HG03135 (cell line): ENCODE data around the gene RPL15.
"Not testable (repeated sequence)": the region's sequence is repeated elsewhere in the genome, so short reads cannot be mapped to it uniquely, and the experiment has no call there.

Experiments
- ATAC-seq: cut with Tn5 transposase; IDR thresholded peaks from one replicate; pipeline ENCODE4 v1.9.1; 2021; ENCODE audit warnings: mild to moderate bottlenecking, moderate library complexity; ENCODE audit not compliant: unreplicated experiment

RPL15 gene

DNA sequence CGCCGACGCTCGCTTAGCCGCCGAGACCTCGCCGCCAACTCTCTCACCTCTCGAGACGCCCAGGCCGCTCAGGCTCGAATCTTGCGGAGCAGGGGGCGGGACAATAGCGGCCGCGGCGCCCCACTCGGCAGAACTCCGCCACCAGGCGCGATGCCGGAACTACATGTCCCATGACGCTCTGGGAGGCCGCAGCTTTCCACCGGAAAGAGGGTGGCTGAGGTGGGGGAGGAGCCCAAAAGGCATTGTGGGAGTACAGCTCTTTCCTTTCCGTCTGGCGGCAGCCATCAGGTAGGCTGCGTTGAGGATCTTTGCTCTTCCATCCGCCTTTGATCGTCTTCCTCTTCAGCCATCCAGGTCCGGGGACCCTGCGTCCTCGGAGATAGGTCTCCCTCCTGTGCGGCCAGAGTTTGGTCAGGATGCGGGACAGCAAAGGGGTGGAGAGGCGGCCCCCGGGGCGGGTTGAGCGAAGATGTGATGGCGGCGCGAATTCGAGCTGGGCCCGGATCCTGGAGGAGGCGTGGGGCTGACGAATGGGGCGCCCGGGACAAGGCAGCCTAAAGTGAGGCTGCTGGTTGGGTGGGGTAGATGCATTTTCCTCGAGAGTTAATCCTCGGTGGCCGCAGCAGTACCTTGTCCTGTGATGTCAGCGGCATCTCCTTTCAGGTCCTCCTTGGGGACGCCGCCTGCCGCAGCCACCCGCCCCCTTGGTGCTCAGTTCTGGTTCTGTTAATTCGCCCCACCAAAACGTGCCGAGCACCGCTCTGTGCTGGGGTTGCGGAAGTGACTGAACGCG, at the start of gene RPL15, which contains the start of gene NKIRAS1:
RPL15 (plus strand) TSS at position 247 of the 793 bp plus-strand sequence. CDS start 728 bp downstream, outside the sequence.
NKIRAS1 (minus strand) TSS at position 105 of the 793 bp plus-strand sequence. CDS start 6,086 bp downstream, outside the sequence.
- ATAC-seq, result peak; percentile 96

DNA sequence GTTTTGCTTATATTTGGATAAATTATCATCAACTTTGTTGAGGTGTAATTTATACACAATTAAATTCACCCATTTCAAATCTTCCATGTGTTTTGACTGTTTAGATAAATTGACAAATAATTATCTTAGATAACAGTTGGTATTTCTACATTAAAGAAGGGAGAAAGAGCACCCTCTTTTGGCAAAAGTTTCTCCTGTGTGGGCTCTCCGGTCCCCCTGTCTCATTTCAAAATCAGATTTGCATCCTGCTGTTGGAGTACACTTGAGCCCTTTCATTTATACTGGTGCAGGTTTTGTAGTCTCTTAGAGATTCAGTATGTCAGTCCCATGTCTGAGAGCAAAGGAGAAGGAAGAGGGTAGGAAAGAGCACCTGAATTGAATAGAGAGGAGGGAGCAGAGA, 49.5 kb upstream of the RPL15 start:
- ATAC-seq, result no peak

DNA sequence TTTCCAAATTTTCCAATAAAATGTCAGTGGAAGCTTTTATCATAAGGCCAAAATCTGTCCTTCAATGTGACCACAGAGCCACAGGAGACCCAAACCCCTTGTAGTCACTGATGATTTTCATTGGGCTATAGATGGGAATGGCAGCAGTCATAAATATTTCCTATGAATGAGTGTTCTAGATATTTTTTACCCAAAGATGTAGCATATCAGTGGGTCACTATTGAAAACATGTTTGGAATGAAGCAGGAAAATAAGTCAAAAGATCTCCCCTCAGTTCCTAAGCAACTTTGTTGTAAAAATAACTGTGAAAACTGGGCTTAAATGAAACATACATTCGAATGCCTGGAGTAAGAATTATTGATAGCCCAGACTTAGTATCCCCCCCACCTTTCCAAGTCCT, 49.1 kb upstream of the RPL15 start:
- ATAC-seq, result no peak

DNA sequence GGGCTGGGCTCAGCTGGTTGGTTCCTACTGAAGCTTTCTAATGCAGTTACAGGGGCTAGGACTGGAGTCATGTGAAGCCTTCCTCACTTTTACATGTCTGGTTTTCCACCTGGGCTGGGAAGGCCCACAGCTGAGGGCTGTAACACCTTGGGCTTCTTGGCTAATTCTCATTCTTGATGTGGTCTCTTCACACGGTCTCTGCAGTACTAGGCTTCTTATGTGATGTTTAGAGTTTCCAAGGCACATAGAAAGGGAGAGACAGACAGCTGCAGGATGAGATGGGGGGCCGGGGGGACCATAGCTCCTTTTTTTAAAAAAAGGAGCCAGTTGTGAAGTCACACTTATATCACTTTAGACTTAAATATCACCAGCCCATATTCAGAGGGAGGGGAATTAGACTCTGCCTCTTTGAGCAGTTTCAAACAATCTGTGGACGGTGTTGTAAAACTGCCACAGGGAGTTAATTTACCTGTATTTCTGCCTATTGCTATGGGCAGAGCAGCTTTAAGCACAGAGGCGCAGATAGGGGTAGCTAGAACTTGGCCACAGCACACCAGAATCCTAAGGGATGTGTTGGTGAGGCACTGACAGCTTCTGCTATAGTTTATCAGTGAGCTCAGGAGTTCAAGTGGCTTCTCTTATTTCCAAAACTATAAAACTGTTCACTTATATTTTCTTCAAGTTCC, 46.8 kb upstream of the RPL15 start:
- ATAC-seq, result no peak

DNA sequence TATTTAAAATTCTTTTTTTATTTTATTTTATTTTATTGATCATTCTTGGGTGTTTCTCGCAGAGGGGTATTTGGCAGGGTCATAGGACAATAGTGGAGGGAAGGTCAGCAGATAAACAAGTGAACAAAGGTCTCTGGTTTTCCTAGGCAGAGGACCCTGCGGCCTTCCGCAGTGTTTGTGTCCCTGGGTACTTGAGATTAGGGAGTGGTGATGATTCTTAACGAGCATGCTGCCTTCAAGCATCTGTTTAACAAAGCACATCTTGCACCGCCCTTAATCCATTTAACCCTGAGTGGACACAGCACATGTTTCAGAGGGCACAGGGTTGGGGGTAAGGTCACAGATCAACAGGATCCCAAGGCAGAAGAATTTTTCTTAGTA, 46.3 kb upstream of the RPL15 start:
- ATAC-seq, result not testable (repeated sequence)

DNA sequence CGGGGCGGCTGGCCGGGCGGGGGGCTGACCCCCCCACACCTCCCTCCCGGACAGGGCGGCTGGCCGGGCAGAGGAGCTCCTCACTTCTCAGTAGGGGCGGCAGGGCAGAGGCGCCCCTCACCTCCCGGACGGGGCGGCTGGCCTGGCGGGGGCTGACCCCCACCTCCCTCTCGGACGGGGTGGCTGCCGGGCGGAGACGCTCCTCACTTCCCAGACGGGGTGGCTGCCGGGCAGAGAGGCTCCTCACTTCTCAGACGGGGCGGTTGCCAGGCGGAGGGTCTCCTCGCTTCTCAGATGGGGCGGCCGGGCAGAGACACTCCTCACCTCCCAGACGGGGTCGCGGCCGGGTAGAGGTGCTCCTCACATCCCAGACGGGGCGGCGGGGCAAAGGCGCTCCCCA, 45.6 kb upstream of the RPL15 start:
- ATAC-seq, result not testable (repeated sequence)

DNA sequence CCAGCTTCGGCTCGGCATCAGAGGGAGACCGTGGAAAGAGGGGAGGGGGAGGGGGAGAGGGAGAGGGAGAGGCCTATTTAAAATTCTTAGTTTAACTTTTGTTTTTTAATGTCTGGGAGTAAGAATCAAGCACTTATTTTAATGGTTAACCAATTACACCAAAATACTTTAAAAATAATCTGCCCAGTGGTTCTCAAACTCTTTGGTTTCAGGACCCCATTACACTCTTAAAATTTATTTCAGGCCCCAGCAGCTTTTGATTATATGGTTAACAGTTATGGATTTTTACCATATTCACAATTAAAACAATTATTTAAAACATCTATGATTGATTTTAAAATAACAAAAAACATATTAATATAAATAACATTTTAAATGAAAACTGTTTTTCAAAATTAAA, 44.6 kb upstream of the RPL15 start:
- ATAC-seq, result no peak

DNA sequence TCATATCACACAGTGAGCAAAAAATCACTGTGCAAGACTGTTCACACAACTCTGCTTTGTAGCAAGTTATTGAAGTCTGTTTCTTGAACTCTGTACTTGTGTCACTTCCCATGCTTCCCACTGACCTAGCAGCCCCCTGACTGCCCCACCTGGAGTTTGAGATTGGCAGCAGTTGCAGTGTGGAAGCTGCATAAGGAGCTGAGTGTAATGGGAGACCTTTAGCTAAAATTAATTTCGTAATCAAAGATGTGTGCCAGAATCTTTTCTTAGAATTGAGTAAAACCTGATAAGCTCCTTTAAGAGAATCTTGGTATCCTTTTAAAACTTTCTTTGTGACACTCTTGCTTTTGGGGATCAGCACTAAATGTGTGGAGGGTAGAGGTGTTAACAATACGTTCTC, 43.0 kb upstream of the RPL15 start:
- no peak for ATAC-seq

DNA sequence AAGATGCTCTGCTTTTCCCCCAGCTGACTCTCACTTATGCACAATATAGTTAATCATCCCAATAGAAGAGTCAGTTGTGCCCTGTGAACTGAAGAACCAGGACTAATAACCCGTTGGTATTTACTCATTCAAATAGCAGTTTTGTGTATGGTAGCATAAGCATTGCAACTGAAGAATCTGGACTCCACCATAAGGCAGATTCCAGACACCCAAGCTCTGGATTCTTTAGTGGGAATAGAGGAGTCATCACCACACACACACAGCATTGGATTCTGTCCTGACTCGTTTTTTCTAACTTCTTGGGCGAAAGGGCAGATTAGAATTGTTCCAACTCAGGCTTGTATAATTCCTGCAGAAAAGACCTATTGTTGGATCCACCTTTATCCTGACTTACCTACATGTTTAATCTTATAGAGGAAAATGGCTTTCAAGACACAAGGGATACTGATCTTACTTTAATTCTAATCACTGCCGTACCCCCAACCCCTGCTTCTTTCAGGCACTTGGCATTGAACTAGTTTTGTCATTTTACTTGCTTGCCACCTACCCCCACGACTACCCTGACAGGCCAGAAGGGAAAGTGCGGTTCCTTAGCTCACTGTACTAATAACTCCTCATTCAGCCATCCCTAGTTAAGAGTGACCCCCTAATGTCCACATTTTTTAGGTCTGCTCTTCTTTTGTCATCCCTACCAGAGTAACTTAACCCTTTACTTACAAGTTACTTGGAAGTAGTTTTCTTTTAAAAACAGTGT, 42.4 kb upstream of the RPL15 start:
- no peak for ATAC-seq

DNA sequence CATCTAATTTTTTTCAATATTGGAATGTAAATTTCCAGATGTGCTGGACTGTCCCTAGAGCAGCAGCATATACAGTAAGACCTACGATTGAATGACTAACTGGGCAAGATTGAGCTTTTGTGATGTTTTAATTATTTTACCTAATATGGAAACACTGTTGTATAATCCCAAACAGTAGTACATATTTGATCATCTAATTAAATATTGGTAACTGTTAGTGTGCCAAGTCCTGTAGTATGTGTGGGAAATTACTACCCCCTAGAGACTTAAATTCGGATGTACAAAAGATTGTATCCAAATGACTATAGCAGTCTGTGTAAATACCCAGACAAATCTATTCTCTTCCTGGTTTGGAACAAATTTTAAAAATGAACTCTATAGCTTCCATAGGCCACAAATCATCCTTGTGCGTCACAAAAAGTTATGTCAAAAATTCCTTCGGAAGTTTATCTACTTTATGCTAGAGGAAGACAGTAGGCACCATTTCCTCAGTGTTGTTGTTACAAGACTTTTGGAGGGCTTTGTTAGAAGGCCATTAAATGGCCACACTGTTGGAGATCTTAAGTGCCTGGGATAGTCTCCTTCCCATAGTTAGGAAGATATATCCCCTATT, 41.7 kb upstream of the RPL15 start:
- no peak for ATAC-seq

DNA sequence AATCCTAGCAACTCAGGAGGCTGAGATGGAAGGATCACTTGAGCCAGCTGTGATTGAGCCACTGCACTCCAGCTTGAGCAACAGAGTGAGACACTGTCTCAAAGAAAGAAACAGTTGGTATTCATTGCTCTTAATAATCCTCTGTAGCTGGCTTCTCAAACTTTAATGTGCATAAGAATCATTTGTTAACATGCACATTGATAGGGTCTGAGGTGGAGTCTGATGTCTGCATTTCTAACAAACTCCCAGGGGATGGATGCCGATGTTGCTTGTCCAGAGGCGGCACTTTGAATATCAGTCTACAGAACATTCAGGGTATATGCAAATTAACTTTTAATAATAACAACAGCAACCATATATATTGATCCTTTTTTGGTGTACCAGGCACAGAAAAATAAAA, 40.0 kb upstream of the RPL15 start:
- ATAC-seq, result no peak

DNA sequence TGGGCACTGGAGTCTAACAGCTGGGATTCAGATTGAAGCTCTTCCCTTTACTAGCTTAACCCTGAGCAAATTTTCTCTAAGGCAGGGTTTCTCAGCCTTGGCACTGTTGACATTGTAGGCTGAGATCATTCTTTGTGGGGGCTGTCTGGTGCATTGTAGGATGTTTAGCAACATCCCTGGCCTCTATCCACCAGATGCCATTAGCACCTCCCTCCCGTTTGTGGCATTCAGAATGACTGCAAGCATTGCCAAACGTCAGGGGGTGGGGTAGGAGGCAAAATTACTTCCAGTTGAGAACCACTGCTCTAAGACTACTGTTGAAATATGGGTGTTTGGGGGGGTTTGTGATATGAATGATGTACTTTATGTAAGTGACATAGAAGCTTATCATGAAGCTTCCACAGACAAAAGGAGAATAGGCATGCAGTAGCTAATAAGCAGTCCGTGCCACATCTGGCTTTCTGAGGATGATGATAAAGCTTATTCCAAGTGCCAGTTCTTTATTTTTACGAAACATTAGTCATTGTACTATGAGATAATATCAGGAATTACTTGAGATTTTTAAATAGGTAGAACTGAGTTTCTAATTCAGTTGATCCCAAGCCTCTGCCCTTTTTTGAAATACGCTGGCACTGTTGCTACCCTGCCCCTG, 39.5 kb upstream of the RPL15 start:
- ATAC-seq, result no peak

DNA sequence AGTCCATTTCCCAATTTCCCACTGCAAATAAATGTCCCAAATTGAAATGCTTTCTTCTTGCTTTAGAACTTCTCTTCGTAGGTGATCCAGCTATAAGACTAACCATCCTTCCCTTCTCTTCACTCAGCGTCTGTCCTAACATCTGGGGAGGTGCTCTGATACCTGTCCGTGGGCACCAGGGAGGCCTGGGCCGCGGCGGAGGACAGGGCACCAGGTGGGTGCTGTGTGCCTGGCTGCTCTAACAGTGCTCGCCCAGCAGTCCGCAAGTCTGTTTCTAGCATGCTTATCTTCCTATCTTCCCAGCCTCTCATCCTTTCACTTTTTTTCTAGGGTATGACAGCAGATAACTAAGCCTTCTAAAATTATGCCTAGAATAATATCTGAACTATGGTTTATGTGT, 37.4 kb upstream of the RPL15 start:
- ATAC-seq, result no peak

DNA sequence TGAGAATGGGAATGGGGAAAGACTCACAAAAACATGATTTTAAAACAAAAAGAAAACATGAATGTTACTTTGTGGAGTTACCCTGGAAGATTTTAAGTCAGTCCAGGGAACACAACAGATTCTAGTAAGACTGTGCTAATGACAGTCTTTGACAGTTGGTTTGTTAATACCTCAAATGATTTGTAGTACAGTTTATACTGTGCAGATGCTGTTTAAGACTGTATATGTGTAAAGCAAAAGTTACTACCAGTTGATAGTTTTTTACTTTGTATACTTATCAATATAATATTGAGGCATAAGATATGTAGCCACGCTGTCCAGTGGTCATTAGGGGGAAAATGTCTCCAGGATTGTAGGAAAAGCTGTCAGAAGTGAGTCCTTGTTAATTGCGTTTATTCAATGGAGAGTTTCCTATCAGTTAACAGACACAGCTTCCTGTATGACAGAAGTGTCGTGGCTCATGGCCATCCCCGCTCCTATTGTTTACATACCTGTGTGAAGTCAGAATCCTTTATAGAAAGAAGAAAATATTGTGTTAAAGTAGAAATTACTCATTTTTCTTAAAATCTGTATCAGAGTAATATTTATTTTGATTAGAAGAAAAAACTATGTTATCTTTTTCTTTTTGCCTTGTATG, 36.1 kb upstream of the RPL15 start:
- ATAC-seq, result no peak

DNA sequence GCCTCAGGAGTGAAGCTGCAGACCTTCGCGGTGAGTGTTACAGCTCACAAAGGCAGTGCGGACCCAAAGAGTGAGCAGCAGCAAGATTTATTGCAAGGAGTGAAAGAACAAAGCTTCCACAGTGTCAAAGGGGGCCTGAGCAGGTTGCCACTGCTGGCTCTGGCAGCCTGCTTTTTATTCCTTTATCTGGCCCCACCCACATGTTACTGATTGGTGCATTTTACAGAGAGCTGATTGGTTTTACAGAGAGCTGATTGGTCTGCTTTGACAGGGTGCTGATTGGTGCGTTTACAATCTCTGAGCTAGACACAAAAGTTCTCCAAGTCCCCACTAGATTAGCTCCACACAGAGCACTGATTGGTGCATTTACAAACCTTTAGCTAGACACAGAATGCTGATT, 34.9 kb upstream of the RPL15 start:
- ATAC-seq, result not testable (repeated sequence)

DNA sequence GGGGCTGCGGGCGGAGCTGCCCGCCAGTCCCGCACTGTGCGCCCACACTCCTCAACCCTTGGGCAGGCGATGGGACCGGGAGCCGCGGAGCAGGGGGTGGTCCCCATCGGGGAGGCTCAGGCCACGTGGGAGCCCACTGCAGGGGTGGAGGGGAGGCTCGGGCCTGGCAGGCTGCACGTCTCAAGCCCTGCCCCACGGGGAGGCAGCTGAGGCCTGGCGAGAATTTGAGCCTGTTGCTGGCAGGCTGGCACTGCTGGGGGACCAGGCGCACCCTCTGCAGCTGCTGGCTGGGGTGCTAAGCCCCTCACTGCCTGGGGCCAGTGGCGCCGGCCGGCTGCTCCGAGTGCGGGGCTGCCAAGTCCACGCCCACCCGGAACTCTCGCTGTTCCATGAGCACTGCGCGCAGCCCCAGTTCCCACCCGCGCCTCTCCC, 34.4 kb upstream of the RPL15 start:
- no peak for ATAC-seq

DNA sequence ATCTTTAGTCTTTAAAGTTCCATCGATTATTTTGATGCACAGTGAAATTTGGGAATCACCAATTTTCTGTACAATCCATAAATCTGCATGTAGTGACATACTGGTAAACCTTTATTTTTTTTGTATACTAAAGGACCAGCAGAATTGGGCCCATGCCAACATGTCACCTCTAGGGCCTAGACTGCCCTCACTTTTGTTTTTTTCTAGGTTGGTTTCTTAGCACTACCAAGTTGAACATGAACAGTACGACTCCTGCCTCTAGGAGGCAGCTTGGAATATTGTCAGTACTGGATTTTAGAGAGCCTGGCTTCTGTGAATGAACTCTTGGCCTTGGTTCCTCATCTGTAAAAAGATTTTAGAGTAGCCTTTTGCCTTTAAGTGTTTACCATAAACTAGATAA, 32.5 kb upstream of the RPL15 start:
- ATAC-seq, result no peak

DNA sequence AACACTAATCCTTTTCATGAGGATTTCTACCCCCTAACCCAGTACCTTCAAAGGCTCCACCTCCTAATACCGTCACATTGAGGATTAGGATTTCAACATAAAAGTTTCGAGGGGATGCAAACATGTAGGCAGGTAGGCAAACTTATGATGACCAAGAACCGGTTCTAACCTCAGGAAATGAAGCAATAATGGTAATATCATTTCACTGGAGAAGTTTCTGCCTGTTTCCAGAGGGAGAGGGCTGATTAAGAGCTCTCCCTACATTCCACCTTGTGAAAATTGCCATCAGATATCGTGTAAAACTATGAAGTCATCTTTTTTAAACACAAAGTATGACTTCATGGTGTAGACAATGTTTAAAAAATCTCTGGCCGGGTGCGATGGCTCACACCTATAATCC, 31.7 kb upstream of the RPL15 start:
- ATAC-seq, result no peak

DNA sequence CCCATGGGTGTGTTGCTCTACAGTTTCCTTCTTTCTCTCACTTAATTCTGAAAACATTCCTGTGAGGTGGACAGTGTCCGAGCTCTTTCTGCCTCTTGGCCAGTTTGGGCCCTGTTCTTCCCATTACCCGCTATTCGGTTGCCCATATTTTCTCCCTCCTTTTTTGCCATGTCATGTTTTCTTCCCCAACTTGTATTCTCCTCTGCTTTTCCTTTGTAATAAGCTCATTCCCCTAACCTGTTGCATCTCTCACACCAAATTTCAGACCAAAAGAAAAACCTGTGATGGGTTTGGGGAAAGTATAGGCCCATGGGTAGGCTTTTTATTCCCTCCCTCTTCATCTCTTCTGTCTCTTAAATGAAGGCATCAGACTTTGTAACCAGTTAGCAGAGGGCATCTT, 30.6 kb upstream of the RPL15 start:
- no peak for ATAC-seq

DNA sequence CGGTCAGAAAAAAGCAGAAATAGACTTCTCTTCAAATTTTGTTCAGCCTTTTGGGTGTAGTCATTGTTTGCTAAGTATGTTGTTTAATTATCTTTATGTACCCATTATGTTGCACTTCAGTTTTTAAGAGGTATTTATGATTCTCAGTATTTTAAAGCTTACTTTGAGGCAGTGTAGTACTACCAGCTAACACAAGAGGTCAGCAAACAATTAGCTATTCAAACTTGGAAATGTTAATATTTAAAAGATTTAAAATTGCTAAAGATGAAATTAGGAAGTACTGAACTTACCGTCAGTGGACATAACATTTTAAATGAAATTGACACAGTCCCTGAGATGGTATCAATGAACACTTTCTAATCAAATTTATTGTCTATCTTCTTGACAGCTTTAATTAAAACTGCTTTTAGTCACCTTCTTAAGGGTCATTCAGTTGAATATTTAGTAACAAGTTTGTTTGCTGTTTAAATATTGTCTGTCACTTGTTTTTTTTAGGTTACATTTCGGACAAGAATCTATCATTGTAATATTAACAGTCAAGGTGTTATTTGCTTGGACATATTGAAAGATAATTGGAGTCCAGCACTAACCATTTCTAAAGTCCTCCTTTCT, 28.2 kb upstream of the RPL15 start:
- no peak for ATAC-seq
